Measurements from ENCODE around the gene RSPRY1. TPM values are rescaled to one million over a fixed set of nuclear protein-coding genes. Genes with fewer than 3 reads are reported as not detected.

The RSPRY1 gene
- total RNA-seq, 4 donors from 2014 or later = 28.2 to 31.8 (median 29.5) TPM

- WGBS, 2 donors (ENCODE audit: low coverage in 1 of 2) = 38 to 75% methylated on average over 1 to 3 of the region's 4 CpGs
Observed at GRCh38 chr16:57159447-57159846, 26.7 kb upstream of the RSPRY1 start.

GRCh38 chr16:57163842-57164241 is 22.3 kb upstream of the RSPRY1 start:
- no peaks in the 10 kb centered on the region for H3K9me3 ChIP-seq
- ATAC-seq = no peak
- TF ChIP-seq POLR2AphosphoS5 (IDR thresholded peaks at IDR 0.05) (no peak), POLR2A (IDR thresholded peaks at IDR 0.05) (no peak), EP300 (IDR thresholded peaks at IDR 0.05) (no peak)
- TF ChIP-seq, protein P1, sequence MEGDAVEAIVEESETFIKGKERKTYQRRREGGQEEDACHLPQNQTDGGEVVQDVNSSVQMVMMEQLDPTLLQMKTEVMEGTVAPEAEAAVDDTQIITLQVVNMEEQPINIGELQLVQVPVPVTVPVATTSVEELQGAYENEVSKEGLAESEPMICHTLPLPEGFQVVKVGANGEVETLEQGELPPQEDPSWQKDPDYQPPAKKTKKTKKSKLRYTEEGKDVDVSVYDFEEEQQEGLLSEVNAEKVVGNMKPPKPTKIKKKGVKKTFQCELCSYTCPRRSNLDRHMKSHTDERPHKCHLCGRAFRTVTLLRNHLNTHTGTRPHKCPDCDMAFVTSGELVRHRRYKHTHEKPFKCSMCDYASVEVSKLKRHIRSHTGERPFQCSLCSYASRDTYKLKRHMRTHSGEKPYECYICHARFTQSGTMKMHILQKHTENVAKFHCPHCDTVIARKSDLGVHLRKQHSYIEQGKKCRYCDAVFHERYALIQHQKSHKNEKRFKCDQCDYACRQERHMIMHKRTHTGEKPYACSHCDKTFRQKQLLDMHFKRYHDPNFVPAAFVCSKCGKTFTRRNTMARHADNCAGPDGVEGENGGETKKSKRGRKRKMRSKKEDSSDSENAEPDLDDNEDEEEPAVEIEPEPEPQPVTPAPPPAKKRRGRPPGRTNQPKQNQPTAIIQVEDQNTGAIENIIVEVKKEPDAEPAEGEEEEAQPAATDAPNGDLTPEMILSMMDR (IDR thresholded peaks at IDR 0.05) = no peak
- no peak overlapping the region for H3K27ac ChIP-seq
- H3K4me3 ChIP-seq = no peak overlapping the region
- H3K36me3 ChIP-seq = peaks cover 0 to 86% of the 10 kb centered on the region in 2 donors
- H3K27me3 ChIP-seq = no peaks in the 10 kb centered on the region
- peaks cover 0 to 11% (median 0%) of the 10 kb centered on the region in 3 donors for H3K4me1 ChIP-seq
- WGBS, 2 donors (ENCODE audit: low coverage in 1 of 2) = 67% methylated on average over 1 of the region's 1 CpG; no CpG with 5 or more reads in 1 of the 2 donors

More at GRCh38 chr16:57159447-57159846, 26.7 kb upstream of the RSPRY1 start:
- H3K36me3 ChIP-seq = peaks cover 0 to 95% of the 10 kb centered on the region in 2 donors
- no peaks in the 10 kb centered on the region for H3K27me3 ChIP-seq
- no peaks in the 10 kb centered on the region for H3K4me1 ChIP-seq
- ATAC-seq = no peak
- no peaks in the 10 kb centered on the region for H3K9me3 ChIP-seq
- TF ChIP-seq EP300 (IDR thresholded peaks at IDR 0.05) (no peak), POLR2A (IDR thresholded peaks at IDR 0.05) (no peak)
- H3K4me3 ChIP-seq = no peak overlapping the region
- no peak overlapping the region for H3K27ac ChIP-seq

GRCh38 chr16:57165483-57165882 is 20.6 kb upstream of the RSPRY1 start:
- H3K4me3 ChIP-seq = no peak overlapping the region
- TF ChIP-seq POLR2A (IDR thresholded peaks at IDR 0.05) (no peak), POLR2AphosphoS5 (IDR thresholded peaks at IDR 0.05) (no peak), EP300 (IDR thresholded peaks at IDR 0.05) (no peak)
- TF ChIP-seq, protein P1 (IDR thresholded peaks at IDR 0.05) = no peak
- no peaks in the 10 kb centered on the region for H3K9me3 ChIP-seq
- H3K27ac ChIP-seq = no peak overlapping the region
- peaks cover 0 to 11% (median 0%) of the 10 kb centered on the region in 3 donors for H3K4me1 ChIP-seq
- 81% methylated on average over 4 to 5 of the region's 5 CpGs for WGBS, 2 donors (ENCODE audit: low coverage in 1 of 2)
- no peaks in the 10 kb centered on the region for H3K27me3 ChIP-seq
- ATAC-seq = no peak
- peaks cover 0 to 88% of the 10 kb centered on the region in 2 donors for H3K36me3 ChIP-seq

DNA sequence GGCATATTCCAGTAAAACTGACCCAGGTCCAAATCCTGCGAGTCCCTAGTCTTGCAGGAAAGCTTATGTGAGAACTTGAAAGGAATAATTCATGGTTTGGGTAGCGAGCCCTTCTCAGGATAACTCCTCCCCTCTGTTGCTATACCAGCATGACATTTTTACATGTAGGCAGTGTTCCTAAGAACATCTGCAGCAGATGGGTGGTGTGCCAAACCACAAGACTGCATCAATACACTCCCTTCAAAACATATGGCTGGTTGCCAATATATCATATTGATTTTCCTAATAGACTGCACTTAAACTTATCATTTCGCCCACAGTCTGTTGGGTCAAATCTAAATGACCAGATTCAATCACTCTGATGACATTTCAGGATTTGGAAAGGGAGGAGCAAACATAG is 20.2 kb upstream of the RSPRY1 start:
- no peak for ATAC-seq
- Histone ChIP-seq H3K36me3 (peaks cover 0 to 88% of the 10 kb centered on the region in 2 donors), H3K9me3 (no peaks in the 10 kb centered on the region), H3K4me1 (peaks cover 0 to 11% (median 0%) of the 10 kb centered on the region in 3 donors), H3K4me3 (no peak overlapping the region), H3K27me3 (no peaks in the 10 kb centered on the region), H3K27ac (no peak overlapping the region)
- TF ChIP-seq, protein P1 (IDR thresholded peaks at IDR 0.05) = no peak
- no peak for TF ChIP-seq POLR2A (IDR thresholded peaks at IDR 0.05)
- no peak for TF ChIP-seq POLR2AphosphoS5 (IDR thresholded peaks at IDR 0.05)
- TF ChIP-seq EP300 (IDR thresholded peaks at IDR 0.05) = no peak
- 85 to 100% methylated on average over 1 to 2 of the region's 3 CpGs for WGBS, 2 donors (ENCODE audit: low coverage in 1 of 2)

GRCh38 chr16:57166451-57166850 is 19.7 kb upstream of the RSPRY1 start:
- peaks cover 0 to 11% (median 0%) of the 10 kb centered on the region in 3 donors for H3K4me1 ChIP-seq
- ATAC-seq = no peak
- no peak overlapping the region for H3K4me3 ChIP-seq
- no peaks in the 10 kb centered on the region for H3K9me3 ChIP-seq
- no peaks in the 10 kb centered on the region for H3K27me3 ChIP-seq
- TF ChIP-seq EP300 (IDR thresholded peaks at IDR 0.05) (no peak), POLR2AphosphoS5 (IDR thresholded peaks at IDR 0.05) (no peak), POLR2A (IDR thresholded peaks at IDR 0.05) (no peak)
- TF ChIP-seq, protein P1 (IDR thresholded peaks at IDR 0.05) = no peak
- peaks cover 0 to 88% of the 10 kb centered on the region in 2 donors for H3K36me3 ChIP-seq
- no peak overlapping the region for H3K27ac ChIP-seq

Measured in gastroesophageal sphincter (tissue), 4 donors.